Umbilical cord (tissue), 2 donors: ENCODE data around the gene MED15. TPM values are rescaled to one million over a fixed set of nuclear protein-coding genes. Genes with fewer than 3 reads are reported as not detected.
"Not testable (repeated sequence)": the region's sequence is repeated elsewhere in the genome, so short reads cannot be mapped to it uniquely, and the experiment has no call there.

ENCODE experiments used
- DNase-seq: peaks from one replicate; pipeline ENCODE4 v3.0.0-alpha.2; 2015; ENCODE audit warnings: low spot score
- total RNA-seq: library from RNA; depleted of rRNA; stranded (reverse); fragments of >200 nt; gene quantifications from one replicate; pipeline ENCODE4 v1.2.3, GENCODE V29; 2014; ENCODE audit warnings: low replicate concordance; ENCODE audit not compliant: insufficient read depth

MED15 gene
- total RNA-seq, 1 donor from 2014 or later: 24.3 TPM

DNA sequence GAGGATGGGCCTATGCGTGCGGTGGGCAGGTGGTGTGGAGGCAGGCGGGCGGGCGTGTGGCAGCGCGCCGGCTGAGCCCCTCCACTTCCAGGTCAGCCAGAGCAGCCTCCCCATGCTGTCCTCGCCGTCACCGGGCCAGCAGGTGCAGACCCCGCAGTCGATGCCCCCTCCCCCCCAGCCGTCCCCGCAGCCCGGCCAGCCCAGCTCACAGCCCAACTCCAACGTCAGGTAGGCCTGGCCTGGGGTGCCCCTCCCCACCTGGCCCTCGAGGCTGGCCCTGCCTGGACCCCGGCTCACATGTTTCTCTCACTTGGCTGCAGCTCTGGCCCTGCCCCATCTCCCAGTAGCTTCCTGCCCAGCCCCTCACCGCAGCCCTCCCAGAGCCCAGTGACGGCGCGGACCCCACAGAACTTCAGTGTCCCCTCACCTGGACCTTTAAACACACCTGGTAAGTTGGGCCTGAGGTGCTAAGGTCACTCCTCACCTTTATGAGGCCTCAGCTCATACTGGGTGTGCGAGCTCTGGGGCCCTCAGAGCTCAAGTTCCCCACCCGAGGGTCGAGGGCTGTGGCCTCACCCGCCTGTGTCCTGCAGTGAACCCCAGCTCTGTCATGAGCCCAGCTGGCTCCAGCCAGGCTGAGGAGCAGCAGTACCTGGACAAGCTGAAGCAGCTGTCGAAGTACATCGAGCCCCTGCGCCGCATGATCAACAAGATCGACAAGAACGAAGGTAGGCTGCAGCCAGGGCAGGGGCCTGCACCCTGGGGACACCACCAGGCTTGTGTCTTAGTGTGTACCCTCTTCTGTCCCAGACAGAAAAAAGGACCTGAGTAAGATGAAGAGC, 75.3 kb downstream of the MED15 start:
- no peak for DNase-seq

- no peak for DNase-seq
Measured at GRCh38 chr22:20583471-20583922, 76.1 kb downstream of the MED15 start.

- no peak for DNase-seq
Measured at GRCh38 chr22:20584029-20584871, 76.8 kb downstream of the MED15 start.

- DNase-seq: no peak
Measured at GRCh38 chr22:20584872-20585638, 77.6 kb downstream of the MED15 start.

DNA sequence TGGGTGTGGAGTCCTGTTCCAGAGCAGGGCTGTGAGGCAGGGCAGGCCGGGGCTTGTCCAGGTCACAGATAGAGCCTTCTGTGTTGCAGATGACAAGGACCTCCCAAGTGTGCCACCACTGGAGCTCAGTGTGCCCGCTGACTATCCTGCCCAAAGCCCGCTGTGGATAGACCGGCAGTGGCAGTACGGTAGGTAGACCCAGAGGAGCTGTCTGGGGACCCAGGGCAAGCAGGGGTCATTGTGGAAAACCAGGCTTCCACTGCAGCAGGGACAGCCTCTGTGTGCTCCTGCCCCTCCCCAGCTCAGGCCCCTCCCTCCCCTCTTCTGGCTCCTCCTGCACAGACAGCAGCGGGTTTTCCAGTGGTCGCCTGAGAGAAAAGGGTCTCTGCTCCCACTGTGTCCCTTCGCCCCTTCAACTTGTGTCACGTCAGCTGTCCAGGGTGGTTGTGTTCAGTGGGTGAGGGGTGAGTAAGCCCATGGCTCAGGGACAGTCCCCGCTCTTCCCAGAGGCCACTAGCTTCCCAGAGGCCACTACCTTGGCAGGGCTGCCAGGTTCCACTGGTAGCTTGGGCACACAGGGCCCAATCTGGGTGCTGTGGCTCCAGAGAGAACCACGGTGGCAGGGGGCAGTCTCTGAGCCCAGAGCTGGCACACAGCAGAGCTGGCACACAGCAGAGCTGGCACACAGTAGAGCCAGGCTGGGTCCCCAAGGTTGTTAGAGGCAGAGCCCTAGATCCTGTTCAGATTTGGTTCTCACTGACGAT, 78.4 kb downstream of the MED15 start:
- DNase-seq: no peak

GRCh38 chr22:20586403-20586745, 79.0 kb downstream of the MED15 start:
- DNase-seq: no peak

DNA sequence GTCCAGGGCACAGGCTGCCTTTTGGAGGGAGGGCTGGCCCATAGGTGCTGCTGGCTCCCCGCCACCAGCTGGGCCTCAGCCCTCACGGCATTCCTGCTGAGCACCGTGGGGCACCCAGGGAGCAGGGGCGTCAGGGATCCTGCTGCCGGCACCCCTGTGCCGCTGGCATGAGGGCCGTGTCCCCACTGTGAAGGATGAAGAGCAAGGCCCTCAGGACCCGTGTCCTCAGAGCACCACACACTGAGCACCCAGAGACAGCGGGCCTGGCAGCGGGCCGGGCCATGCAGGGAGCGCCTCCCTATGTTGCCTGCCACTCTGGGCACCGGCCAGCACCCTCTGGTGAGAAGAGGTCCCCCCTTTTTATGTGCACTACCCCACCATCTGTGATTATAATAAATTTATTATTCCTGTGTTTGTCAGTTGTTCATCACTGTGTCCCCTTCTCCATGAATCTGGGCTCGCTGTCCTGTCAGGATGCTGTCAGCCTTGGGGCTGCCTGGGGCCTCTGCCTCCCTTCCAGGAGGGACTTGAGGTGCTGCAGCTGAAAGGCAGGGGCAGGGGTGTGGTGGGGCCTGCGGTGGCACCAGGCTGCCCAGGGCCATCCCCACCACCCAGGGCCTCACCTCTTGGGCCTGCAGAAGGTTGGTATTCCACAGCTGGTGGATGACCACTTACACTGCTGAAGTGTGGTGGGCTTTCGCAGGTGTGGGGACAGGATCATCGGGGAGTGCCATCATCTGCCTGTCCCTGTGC, 80.0 kb downstream of the MED15 start:
- no peak for DNase-seq

DNA sequence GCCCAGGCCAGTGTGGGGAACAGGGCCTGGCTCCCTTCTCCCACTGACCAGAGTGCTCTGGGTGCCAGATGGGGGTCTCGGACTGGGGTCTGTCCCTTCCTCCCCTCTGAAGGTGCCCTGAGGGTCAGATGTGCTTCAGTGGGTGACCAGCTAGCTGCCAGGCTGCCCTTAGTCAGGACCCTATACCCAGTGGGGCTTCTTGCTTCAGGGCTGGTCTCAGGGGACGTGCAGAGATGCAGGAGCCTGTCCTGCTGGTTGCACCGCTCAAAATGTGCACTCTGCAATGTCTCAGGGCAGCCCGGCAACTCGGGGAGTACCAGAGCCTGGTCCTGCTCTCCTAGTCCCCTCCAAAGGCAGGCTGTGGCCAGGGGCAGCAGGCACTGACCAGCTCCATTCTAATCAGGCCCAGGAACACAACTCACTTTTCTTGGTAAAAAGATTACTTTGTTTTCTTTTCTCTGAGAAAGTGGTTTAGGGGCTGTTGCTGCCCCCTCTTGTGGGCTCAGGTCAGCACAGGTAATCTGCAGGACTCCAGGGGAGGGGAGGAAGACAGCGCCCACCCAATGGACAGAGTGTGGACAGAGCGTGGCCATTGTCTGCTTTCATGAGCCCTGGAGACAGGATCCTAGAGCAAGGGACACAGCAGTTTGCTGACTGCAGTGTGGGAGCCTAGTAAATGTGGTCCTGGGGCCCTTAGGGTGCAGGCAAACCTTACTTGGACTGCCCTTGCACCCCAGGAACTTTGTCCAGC, 80.9 kb downstream of the MED15 start:
- no peak for DNase-seq

- no peak for DNase-seq
Measured at GRCh38 chr22:20588843-20589581, 81.6 kb downstream of the MED15 start.

DNA sequence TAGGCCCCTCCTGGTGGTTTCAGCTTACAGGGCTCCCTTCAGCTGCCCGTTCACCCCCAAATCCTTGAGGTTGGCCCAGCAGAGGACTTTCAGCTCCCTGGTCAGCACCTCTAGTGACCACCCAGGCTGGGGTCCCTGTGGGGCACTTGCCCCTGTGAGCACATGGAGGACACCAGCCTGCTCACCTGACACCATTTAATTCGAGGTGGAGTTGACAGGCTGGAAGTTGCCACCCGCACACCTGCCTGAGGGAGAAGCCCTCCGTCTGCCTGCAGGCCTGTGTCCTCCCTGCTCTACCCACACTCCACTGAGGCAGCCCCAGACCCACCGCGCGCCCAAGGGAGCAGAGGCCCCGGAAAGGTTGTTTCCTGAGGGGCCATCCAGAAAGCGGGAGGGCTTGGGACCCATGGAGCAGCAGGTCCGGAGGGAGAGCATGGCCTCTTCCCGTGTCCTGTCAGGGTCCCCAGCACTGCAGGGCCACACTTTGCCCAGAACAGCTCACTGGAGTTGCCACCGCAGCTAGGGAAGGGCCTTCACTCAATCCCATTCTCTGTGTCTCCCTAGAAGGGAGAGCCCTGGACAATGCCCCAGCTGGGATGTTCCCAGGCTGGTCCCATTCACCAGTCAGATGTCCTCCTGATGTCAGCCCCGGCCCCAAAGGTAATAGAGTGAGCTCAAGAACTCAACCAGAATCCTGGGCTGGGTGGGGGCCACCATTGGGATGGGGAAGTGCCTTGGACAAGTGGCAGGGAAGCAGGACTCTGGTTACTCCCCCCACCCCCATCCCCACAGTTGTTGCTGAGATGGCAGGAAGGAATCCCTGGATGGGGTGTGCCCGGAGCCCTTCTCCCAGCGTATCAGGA, 82.4 kb downstream of the MED15 start:
- DNase-seq: no peak

- no peak for DNase-seq
Measured at GRCh38 chr22:20590477-20591294, 83.3 kb downstream of the MED15 start.

GRCh38 chr22:20591295-20591645, 83.9 kb downstream of the MED15 start:
- no peak for DNase-seq

DNA sequence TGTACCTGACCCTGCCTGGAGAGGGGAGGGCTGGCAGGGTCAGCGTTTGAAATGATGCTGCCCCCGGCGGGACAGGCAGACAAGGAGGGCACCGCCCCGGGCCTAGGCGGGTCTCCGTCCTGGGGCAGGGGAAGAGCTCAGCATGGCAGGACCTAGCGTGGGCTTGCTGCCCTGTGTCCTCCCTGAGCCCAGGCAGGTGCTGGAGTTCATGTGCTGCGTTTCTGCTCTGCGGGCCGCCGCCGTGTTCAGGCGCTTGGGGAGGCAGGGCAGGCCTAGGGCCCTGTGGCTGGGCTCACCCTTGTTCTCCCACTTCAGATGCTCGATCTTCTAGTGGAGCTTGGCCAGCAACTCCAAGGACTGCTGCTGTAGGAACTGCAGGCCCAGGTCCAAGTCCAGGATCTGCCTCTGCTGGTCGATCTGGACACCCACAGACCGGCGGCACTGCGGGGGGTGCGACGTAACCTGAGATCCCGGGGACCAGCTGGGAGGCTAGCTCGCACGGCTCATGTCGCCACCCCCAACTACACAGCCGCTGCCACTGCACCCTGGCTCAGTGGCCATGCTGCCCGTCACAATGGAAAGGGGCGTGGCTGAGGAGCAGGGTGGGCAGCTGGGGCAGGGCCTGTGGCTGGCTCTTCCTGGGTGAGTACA, 84.4 kb downstream of the MED15 start:
- DNase-seq: no peak

DNA sequence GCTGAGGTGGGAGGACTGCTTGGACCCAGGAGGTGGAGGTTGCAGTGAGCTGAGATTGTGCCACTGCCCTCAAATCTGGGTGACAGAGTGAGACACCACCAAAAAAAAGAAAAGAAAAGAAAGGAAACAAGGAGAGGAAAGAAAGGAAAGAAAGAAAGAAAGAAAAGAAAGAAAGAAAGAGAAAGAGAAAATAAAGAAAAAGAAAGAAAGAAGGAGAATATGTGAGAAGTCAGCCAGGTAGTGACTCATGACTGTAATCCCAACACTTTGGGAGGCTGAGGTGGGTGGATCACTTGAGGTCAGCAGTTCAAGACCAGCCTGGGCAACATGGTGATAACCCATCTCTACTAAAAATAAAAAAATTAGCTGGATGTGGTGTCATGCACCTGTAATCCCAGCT, 86.6 kb downstream of the MED15 start:
- DNase-seq: not testable (repeated sequence)

GRCh38 chr22:20594486-20594885, 87.1 kb downstream of the MED15 start:
- DNase-seq: not testable (repeated sequence)

GRCh38 chr22:20595461-20595860, 88.1 kb downstream of the MED15 start:
- DNase-seq: no peak

GRCh38 chr22:20599117-20599516, 91.7 kb downstream of the MED15 start:
- DNase-seq: no peak
